PC-3 (cell line): ENCODE data around the gene RNF126.
"Not testable (repeated sequence)": the region's sequence is repeated elsewhere in the genome, so short reads cannot be mapped to it uniquely, and the experiment has no call there.

Experiments
- EZH2 ChIP-seq: fragments of 300-600 bp; sonication (generic); IDR thresholded peaks from one replicate; pipeline ENCODE4 v1.6.1; 2017; ENCODE audit warnings: antibody characterized with exemption, mild to moderate bottlenecking, low read length; ENCODE audit not compliant: unreplicated experiment
- EZH2phosphoT487 ChIP-seq: fragments of 300-600 bp; sonication (generic); IDR thresholded peaks from 2 replicates; pipeline ENCODE4 v1.6.1; 2018; ENCODE audit warnings: mild to moderate bottlenecking, antibody characterized with exemption, low read length, borderline replicate concordance
- TF ChIP-seq, protein P1 (sequence below): fragments of 300-600 bp; sonication (generic); conservative IDR thresholded peaks from 2 replicates; pipeline ENCODE4 v1.5.1; 2017; ENCODE audit warnings: antibody characterized with exemption, low read depth, mild to moderate bottlenecking, low read length

DNA sequence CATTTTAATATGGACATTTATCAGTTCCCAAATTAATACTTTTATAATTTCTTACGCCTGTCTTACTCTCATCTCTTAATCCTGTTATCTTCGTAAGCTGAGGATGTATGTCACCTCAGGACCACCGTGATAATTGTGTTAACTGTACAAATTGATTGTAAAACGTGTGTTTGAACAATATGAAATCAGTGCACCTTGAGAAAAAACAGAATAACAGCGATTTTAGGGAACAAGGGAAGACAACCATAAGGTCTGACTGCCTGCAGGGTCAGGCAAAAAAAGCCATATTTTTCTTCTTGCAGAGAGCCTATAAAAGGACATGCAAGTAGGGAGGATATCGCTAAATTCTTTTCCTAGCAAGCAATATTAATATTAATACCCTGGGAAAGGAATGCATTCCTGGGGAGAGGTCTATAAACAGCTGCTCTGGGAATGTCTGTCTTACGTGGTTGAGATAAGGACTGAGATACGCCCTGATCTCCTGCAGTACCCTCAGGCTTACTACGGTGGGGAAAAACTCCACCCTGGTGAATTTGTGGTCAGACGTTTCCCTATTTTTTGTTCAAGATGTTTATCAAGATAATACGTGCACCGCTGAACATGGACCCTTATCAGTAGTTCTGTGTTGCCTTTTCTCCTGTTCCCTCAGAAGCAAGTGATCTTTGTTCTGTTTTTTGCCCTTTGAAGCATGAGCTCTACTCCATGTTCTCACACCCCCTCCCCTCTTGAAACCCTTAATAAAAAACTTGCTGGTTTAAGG is 5.8 kb upstream of the RNF126 start:
- TF ChIP-seq, protein P1, sequence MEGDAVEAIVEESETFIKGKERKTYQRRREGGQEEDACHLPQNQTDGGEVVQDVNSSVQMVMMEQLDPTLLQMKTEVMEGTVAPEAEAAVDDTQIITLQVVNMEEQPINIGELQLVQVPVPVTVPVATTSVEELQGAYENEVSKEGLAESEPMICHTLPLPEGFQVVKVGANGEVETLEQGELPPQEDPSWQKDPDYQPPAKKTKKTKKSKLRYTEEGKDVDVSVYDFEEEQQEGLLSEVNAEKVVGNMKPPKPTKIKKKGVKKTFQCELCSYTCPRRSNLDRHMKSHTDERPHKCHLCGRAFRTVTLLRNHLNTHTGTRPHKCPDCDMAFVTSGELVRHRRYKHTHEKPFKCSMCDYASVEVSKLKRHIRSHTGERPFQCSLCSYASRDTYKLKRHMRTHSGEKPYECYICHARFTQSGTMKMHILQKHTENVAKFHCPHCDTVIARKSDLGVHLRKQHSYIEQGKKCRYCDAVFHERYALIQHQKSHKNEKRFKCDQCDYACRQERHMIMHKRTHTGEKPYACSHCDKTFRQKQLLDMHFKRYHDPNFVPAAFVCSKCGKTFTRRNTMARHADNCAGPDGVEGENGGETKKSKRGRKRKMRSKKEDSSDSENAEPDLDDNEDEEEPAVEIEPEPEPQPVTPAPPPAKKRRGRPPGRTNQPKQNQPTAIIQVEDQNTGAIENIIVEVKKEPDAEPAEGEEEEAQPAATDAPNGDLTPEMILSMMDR, result not testable (repeated sequence)
- not testable (repeated sequence) for TF ChIP-seq EZH2phosphoT487, EZH2
